COLO668 (cell line): Measurements from ENCODE around the gene USP15.
"Not testable (repeated sequence)": the region's sequence is repeated elsewhere in the genome, so short reads cannot be mapped to it uniquely, and the experiment has no call there.

Experiments used
- DNase-seq: peaks from one replicate; lab custom pipeline; 2025; ENCODE audit not compliant: unreplicated experiment; lab: John Stamatoyannopoulos, UW

USP15 gene

DNA sequence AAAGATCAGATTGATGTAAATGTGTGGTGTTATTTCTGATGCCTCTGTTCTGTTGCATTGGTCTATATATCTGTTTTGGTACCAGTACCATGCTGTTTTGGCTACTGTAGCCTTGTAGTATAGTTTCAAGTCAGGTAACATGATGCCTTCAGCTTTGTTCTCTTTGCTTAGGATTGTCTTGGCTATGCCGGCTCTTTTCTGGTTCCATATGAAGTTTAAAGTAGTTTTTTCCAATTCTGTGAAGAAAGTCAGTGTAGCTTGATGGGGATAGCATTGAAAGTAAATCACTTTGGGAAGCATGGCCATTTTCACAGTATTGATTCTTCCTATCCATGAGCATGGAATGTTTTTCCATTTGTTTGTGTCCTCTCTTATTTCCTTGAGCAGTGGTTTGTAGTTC is 105.6 kb downstream of the USP15 start:
- DNase-seq: not testable (repeated sequence)

DNA sequence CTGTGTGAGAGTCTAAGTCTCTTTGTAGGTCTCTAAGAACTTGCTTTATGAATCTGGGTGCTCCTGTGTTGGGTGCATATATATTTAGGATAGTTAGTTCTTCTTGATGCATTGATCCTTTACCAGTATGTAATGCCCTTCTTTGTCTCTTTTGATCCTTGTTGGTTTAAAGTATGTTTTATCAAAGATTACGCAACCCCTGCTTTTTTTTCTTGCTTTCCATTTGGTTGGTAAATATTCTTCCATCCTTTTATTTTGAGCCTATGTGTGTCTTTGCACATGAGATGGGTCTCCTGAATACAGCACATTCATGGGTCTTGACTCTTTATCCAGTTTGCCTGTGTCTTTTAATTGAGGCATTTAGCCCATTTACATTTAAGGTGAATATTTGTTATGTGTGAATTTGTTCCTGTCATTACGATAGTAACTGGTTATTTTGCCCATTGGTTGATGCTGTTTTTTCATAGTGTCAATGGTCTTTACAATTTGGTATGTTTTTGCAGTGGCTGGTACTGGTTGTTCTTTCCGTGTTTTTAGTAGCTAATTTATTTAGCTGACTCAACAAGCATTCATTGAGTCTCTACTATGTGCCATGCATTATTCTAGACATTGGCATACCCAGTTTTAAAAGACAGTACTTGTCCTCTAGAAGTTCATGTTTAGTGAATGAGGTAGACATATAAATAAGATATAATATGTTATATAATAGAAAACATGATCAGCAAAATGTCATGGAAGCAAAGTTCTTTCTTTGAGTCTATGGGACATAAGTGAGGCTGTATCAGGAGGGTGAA is 108.4 kb downstream of the USP15 start:
- not testable (repeated sequence) for DNase-seq

DNA sequence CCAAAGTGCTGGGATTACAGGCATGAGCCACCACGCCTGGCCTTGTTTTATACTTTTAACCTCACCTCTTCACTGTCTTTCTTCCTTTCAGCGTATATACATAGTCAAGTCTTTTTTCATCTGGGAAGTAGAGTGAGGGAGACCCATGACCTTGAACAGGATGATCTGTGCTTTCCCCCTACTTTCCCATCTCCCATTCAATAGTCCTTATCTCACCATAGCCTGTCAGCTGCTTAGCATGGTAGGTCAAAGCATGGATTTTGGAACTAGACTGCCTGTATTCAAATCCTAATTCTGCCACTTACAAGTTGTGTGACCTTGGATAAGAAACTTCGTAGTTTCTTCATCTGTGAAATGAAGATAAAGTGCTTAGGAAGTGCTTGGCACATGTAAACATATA is 110.0 kb downstream of the USP15 start:
- DNase-seq: no peak

DNA sequence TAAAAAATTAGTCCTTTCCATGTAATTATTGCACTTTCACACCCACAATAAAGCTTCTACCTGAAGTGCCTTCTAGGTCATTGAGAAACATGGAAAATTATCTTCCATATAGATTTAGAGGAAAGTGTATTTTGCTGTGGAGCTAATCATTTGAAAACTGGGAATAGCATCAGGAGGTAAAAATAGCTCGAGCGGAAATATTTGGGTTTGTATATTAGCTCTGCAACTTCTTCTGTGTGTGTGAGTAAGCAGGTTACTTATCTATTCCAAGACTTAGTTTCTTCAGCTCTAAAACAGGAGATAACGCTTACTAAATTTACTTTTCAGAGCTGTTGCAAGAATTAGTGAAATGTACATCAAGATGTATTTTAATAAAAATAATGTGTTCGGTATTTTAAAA is 111.5 kb downstream of the USP15 start:
- no peak for DNase-seq

DNA sequence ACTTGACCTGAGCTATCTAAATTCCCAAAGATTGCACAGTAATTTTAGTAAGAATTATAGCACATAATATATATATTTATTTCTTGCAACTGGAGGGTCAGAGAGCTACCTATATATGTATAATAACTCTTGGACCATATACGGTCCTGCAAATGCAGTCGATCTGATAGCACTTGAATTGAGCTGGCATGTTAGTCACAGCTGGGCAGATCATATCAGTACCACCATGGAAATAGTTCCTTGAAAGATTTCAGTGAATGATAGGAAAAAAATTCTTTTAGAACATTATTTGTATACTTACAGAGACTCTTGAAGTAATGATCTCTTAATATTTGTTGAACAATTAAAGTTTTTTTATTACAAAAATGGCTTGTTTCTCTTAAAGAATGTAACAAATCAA is 111.9 kb downstream of the USP15 start:
- no peak for DNase-seq

DNA sequence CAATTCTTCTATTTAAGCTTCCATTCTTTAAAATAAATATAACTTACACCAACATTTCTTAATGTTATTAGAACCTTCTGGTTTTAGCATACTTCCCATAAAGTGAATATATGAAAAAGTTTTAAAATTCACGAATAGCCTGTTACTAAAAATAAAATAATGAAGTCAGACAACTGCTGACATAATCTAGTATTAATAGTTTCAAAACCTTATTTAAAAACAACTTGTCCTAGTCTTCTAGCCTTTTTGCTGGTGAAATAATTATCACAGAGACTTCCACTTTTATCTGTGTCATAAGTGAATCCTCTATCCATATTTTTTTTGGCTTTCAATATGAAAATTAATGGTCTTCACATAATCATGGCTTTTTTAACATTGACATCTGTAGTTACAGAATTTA is 112.6 kb downstream of the USP15 start:
- DNase-seq: no peak

DNA sequence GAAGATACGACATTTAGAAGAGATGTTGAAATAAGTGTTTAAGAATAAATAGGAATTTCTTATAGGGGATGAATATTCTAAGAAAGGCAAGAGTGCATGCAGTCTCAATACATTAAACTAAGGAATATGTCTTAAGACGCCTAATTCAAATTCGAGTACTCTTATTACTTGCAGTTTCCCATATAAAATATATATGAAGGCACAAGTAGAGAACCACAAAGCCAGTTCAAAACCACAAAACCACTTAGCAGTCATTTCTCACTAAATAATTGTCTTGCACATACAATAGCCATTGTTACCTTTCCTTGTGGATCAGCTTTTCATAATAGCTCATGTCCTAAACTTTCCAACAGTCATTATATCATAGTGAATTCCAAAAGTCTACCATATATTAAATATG is 115.4 kb downstream of the USP15 start:
- DNase-seq: no peak

DNA sequence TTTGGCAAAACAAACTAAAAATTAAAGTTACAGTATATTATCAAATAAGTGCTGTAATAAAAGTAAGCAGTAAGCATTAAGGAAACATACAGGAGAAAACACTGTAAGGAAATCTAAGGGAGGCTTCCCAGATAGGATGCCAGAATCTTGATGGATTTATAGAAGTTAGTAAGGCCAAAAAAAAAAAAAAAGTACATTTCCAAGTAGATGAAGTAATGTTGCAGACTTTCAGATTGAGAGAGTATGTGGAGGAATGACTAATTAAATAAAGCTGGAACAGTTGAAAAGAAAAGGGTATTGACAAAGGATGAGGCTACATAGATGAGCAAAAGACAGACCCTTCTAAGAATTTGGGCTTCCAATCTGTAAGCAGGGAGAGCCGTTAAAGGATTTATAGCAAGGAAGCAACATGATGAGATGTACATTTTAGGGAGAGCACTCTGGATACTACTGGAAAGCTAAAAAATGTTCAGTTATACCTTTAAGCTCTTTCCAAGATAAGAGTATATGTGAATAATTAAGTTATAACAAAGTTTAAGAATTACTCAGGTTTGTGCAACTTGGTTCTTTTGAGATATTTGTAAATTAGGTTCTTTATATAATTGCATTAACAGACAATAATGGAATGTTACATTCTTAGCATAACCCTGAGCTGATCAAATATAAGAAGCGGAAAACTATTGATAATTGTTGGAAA is 119.0 kb downstream of the USP15 start:
- no peak for DNase-seq

DNA sequence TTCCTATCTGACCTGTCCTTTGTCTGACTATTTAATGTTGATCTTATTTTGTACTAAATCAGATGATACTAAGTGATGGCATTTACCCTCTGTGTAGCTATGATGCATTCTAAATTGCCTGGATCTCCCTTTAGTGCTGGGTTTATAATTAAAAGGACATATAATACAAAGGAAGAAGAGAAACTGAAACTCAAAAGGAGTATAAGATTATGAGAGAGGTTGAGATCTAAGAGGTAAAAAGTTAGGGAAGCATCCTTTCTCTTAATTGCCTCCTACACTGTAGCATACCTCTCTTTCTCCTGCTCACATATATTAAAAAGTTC is 119.5 kb downstream of the USP15 start:
- no peak for DNase-seq

DNA sequence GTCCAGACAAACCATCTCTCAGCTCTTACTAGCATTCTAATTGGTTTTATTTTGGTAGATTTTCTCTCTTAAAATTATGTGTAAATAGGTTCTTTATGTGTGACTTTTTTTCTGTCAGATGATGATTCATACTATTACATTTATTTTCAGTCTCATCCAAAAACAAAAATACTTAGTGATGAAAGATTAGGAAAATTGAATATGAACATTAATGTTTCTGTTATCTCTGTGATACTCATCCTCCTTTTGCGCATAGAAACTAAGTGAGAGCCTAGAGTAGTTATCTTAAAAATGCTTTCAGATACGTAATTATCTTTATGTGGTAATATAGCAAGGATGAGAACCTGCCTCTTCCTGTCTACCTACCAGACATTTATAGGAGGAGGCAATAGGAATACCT is 122.3 kb downstream of the USP15 start:
- no peak for DNase-seq

DNA sequence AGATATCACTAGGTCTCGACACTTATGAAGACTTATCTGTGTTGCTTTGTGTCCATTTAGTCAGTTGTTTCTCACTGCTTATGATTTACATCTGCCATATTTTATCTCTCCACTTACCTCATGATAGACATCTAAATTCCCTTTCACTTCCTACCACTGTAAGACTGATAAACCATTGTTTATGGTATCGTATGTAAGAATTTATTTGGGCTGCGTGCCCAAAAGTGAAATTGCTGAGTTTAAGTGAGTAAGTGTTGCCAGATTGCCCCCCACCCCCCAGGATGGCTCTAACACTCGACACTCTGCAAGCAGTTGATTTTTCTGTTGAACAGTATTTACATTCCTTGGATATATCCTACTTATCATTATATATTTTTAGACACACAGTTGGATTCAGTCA is 136.5 kb downstream of the USP15 start:
- no peak for DNase-seq

DNA sequence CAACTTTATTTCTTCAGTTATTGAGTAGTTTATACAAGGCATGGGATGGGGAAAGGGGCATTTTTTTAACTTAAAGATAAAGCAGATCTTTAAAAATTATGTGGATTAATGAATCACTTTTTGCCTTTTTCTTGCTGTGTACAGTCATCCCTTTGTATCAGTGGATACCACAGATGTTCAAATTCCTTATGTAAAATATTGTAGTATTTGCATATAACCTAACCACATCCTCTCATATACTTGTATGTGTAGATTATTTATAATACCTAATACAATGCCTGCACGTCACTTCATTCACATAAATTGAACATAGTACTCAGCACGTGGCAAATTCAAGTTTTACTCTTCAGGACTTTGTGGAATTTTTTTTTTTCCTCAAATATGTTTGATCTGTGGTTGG is 139.9 kb downstream of the USP15 start:
- no peak for DNase-seq

DNA sequence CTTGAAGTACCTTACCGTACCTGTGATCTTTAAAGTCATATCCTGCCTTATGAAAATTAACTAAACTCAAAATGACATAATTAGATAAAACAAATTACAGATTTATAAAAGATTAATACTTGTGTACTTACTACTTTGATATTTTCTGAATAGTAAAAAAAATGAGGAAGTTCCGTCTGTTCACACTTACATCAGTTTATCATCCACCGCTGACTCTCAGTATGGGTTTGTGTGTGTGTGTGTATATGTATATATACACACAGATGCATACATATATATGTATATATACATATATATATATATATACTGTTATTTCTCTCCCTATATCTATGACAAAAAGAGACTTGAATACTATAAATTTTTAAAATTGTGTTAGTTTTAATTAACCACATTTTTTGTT is 141.4 kb downstream of the USP15 start:
- no peak for DNase-seq

DNA sequence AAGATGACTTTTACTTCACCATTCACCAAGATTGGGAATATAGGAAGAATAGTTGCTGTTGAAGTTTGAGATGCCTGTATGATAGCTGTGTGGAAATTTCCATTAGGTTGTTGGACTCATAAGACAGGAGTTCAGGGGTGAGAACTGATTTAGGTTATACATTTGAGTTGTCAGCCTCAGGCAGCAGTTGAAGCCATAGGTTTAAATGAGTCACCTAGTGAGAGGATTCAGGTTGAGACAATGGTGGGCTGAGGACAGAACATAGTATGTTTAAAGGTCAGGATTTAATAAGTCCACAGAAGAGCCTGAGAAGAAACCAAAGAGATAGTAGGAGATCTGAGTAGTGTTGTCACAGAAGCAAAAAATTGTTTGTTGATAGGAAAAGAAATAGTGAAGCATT is 142.8 kb downstream of the USP15 start:
- DNase-seq: no peak

DNA sequence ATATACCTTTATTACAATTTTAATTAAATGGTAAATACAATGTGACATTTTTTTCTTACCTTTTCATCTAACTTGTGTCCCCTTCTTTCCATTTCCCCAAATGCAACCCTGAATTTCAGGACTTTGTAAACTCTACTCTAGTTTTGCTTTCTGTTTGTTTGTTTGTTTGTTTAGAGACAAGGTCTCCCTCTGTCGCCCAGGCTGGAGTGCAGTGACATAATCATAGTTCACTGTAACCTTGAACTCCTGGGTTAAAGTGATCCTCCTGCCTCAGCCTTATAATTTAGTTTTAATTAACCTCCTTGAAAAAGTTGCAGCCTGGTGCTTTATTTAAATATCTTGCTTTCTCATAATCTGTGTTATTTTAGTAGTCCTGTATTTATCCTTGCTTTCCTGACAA is 147.4 kb downstream of the USP15 start:
- DNase-seq: no peak

DNA sequence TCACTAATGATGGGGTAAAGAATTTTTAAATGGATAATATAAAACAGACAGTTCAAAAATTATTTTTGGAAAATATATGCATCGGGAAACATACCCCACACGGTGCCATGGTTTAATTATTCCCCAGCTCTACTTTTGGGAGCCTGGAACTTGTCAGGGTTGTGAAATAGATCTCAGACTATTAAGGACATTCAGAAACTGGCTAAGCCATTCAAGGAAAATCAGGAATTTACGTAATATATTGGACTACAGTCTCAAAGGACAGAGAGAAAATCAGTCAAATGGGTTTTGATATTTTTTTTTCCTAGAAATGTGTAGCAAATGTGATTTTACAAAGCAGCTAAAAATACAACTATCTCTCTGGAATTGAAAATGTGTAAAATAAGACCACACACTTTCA is 148.9 kb downstream of the USP15 start:
- DNase-seq: no peak

DNA sequence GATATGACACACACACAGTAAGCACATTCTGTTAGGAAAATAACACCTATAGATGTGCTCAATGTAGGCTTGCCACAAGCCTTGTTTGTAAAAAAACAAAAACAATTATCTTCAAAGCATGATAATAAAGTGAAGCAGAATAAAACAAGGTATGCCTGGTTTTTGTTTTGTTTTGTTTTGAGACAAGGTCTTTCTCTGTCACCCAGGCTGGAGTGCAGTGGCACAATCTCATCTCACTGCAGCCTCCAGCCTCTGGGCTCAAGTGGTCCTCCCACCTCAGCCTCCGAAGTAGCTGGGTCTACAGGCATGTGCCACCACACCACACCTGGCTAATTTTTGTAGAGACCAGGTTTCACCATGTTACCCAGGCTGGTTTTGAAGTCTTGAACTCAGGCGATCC is 154.0 kb downstream of the USP15 start:
- no peak for DNase-seq

DNA sequence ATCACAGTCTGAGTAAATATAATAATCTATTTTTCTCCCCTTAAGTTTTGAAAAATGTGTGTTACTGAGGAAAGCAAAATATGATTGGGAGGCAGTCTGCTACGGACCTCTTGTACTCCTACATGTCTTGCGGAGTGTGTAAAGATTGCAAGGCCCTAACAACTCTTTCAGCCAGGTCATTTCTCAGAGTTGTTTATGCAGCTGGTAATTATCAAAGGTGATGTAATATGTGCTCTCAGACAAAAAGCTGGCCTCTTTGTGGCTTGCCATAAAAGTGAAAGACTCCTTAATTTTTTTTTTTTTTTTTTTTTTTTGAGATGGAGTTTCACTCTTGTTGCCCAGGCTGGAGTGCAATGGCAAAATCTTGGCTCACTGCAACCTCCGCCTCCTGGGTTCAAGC is 165.9 kb downstream of the USP15 start:
- no peak for DNase-seq

DNA sequence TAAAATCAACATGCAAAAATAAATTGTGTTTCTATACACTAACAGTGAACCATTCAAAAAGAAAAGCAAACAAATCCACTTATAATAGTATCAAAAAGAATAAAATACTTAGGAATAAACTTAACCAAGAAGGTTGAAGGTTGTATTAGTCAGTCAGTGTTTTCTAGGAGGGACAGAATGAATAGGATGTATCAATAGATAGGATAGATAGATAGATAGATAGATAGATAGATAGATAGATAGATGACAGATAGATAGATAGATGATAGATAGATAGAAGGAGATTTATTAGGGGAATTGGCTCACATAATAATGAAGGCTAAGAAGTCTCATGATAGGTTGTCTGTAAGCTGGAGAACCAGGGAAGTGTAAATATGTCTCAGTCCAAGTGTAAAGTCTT is 169.3 kb downstream of the USP15 start:
- DNase-seq: no peak

DNA sequence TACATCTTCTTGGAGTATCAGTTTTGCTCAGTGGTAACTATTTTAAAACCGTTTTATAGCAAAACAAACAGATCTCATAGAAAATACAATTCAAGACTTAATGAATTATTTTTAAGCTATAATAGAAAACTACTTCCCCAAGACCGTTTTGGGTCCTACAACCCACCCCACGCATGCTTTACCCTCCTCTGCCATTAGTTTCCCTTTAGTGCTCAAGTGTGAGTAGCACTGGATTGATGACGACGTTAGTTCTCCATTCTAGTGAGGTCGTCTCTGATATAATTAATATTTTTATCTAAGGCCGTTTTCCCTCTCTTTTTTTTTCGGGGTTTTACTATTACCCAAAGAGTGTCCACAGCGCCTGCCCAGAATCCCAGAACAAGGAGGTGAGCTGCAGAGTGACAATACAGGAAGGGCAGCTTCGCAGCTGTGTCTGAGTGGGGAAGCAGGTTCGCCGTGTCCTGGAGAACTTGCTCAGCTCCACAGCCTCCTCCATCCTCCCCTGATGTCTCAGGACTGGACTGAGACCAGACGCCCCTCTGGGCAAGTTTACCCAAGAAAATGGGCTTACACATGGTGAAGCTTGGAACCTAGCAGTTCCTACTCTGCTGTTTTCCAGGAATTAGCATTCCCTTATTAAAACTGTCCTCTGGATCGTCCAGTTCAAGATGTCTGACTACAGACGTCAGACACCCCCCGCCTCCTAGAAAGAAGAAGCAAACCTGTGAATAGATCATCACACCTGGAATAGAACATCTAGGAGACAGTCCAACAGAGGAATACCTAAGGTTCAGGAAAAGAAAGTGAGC is 174.5 kb downstream of the USP15 start:
- DNase-seq: no peak

DNA sequence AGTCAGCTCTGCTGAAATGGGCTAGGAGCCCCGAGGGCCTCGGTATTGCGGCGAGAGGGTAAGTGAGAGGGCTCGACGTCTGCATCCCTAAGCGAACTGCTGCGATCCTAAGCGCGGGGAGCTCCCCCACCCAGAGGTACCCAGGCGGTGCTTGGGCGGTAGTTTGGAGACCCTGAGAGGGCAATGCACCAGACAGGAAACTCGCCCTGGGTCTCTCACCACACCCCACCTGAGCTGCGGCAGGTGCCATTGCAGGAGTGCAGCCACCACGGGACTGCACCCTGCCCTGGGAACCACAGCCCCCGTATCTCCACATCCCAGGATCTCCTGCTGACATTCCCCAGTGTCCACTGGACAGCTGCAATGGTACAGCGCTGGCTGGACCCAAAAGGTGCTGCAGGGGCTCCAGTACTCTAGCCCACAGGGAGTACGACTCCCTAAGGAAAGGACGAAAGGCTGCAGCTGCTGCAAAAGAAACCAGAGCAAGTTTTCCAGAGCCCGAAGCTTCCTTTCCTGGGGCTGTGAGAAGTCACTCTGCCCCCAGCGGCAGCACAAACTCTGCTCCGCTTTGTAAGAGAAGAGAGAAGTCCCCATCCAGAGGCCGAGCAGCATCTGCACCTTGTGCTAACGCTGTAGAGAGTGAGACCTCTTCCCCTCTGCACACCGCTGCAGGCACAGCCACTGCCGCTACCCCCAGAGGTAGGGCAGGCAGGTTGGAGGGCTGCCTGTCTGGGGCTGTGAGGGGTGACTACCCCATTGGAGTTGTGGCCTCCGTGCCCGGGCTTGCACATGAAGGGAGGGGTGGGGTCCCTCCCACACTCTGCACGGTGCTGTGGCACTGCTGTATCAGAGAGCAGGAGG is 175.3 kb downstream of the USP15 start:
- DNase-seq: peak; percentile 42
